GM21360 (cell line): Measurements from ENCODE around the gene PITX3.
"Not testable (repeated sequence)": the region's sequence is repeated elsewhere in the genome, so short reads cannot be mapped to it uniquely, and the experiment has no call there.

ENCODE experiments used
- ATAC-seq: cut with Tn5 transposase; IDR thresholded peaks from one replicate; pipeline ENCODE4 v1.9.1; 2021; ENCODE audit warnings: mild to moderate bottlenecking, moderate library complexity; ENCODE audit not compliant: unreplicated experiment

PITX3 gene

GRCh38 chr10:102261196-102261595, 19.9 kb upstream of the PITX3 start:
- no peak for ATAC-seq

- ATAC-seq, result no peak
Observed at GRCh38 chr10:102255404-102255803, 14.1 kb upstream of the PITX3 start.

- ATAC-seq, result no peak
Observed at GRCh38 chr10:102254426-102254825, 13.1 kb upstream of the PITX3 start.

GRCh38 chr10:102252508-102252907, 11.2 kb upstream of the PITX3 start:
- not testable (repeated sequence) for ATAC-seq

- ATAC-seq, result no peak
Observed at GRCh38 chr10:102247734-102248133, 6.4 kb upstream of the PITX3 start.

GRCh38 chr10:102246261-102246660, 4.9 kb upstream of the PITX3 start:
- no peak for ATAC-seq

- ATAC-seq, result no peak
Observed at GRCh38 chr10:102245932-102246251, 4.6 kb upstream of the PITX3 start.

- peak; percentile 89 for ATAC-seq
Observed at GRCh38 chr10:102245082-102245931, 4.0 kb upstream of the PITX3 start, which contains the start of gene GBF1. GBF1 (plus strand) TSS chr10:102245532; CDS start chr10:102258939, 13,407 bp downstream.

- no peak for ATAC-seq
Observed at GRCh38 chr10:102243309-102243708, 2.0 kb upstream of the PITX3 start.

GRCh38 chr10:102242118-102242485, 790 bp upstream of the PITX3 start:
- ATAC-seq, result no peak

GRCh38 chr10:102241032-102241443, 274 bp downstream of the PITX3 start:
- no peak for ATAC-seq

GRCh38 chr10:102240467-102241031, 763 bp downstream of the PITX3 start:
- ATAC-seq, result no peak

- ATAC-seq, result no peak
Observed at GRCh38 chr10:102237711-102238252, 3.5 kb downstream of the PITX3 start.

- no peak for ATAC-seq
Observed at GRCh38 chr10:102236006-102236405, 5.3 kb downstream of the PITX3 start.

- no peak for ATAC-seq
Observed at GRCh38 chr10:102235598-102235920, 5.8 kb downstream of the PITX3 start.

GRCh38 chr10:102234888-102235597, 6.3 kb downstream of the PITX3 start:
- no peak for ATAC-seq

- no peak for ATAC-seq
Observed at GRCh38 chr10:102233997-102234396, 7.3 kb downstream of the PITX3 start.

GRCh38 chr10:102231357-102232318, 9.7 kb downstream of the PITX3 start:
- no peak for ATAC-seq

GRCh38 chr10:102230861-102231356, 10.4 kb downstream of the PITX3 start:
- no peak for ATAC-seq

- no peak for ATAC-seq
Observed at GRCh38 chr10:102230264-102230860, 10.9 kb downstream of the PITX3 start.
